HepG2 (cell line): Measurements from ENCODE around the gene SLCO2B1. TPM values are rescaled to one million over a fixed set of nuclear protein-coding genes. Genes with fewer than 3 reads are reported as not detected.
A peak's percentile ranks its signal among the peaks of the same experiment; 100 is the strongest.

ENCODE experiments used
- ATAC-seq: fragments of 200-7000 bp; cut with Tn5 transposase; 3 replicates; pipeline ENCODE4 v1.9.1; 2020; ENCODE audit warnings: mild to moderate bottlenecking, moderate library complexity
- BruUV-seq: library from RNA; stranded (reverse); fragments of 400-500 nt; replicated peaks from 2 replicates; lab custom pipeline; 2021; lab: Mats Ljungman, UMichigan
- CTCF ChIA-PET: fragments of 300-600 bp; formaldehyde crosslinking; extraction: SDS; loops from one replicate; lab custom pipeline; 2021; ENCODE audit warnings: low total read pairs, inconsistent platforms, low intra/inter-chr PET ratio; lab: Yijun Ruan, JAX
- POLR2A ChIA-PET: fragments of 350-600 bp; sonication (Branson Sonifier 250); formaldehyde crosslinking; loops from one replicate; lab custom pipeline; 2020; ENCODE audit warnings: antibody characterized with exemption, inconsistent platforms; lab: Yijun Ruan, JAX
- DNase-seq: peaks from one replicate; pipeline ENCODE4 v3.0.0-alpha.2; 2015; ENCODE audit warnings: low spot score
- FAIRE-seq: peaks from 3 replicates; lab custom pipeline; 2011; peaks lifted over from hg19 to GRCh38; lab: Jason Lieb, UNC
- H2AFZ ChIP-seq: one replicate; pipeline ENCODE4 v1.6.1; 2011; ENCODE audit warnings: low read length, inconsistent platforms
- H3K27ac ChIP-seq: fragments of 300-600 bp; 3 replicates; pipeline ENCODE4 v1.8.0; 2011; ENCODE audit warnings: mixed run types, mild to moderate bottlenecking, mixed read lengths, low read length, inconsistent platforms; ENCODE audit not compliant: insufficient read depth; ENCODE audit errors: extremely low read length
- H3K27me3 ChIP-seq, 2 experiments: fragments of 200-600 bp in 1 of 2; 2 replicates in 1 of 2; 3 replicates in 1 of 2; pipeline versions ENCODE4 v1.6.0 to v1.8.0; 2011; ENCODE audit warnings: low read length in 2 of 2, mild to moderate bottlenecking in 2 of 2, moderate library complexity in 2 of 2, inconsistent platforms in 1 of 2; ENCODE audit not compliant: insufficient read depth in 2 of 2, control insufficient read depth in 1 of 2
- H3K36me3 ChIP-seq, 2 experiments: fragments of 200-600 bp in 1 of 2; replicated peaks in 1 of 2; 2 replicates in 1 of 2; 3 replicates in 1 of 2; pipeline versions ENCODE4 v1.5.1 to v1.8.0; 2011; ENCODE audit warnings: low read length in 2 of 2, inconsistent platforms in 1 of 2; ENCODE audit not compliant: insufficient read depth in 2 of 2, control insufficient read depth in 1 of 2
- H3K4me1 ChIP-seq: 2 replicates; pipeline ENCODE4 v1.5.1; 2012; ENCODE audit warnings: low read length, inconsistent platforms; ENCODE audit not compliant: insufficient read depth
- H3K4me2 ChIP-seq: 2 replicates; pipeline ENCODE4 v1.6.0; 2011; ENCODE audit warnings: low read depth, low read length, inconsistent platforms
- H3K4me3 ChIP-seq, 3 experiments: fragments of 200-600 bp in 1 of 3; sonication (generic), shearing (Covaris generic) in 1 of 3; replicated peaks in 1 of 3; 2 replicates each; pipeline ENCODE4 v1.5.1; 2011 to 2016; ENCODE audit warnings: low read length in 3 of 3, inconsistent platforms in 2 of 3, low read depth in 2 of 3, mild to moderate bottlenecking in 2 of 3, control low read depth in 1 of 3, mixed read lengths in 1 of 3; ENCODE audit not compliant: insufficient read depth in 1 of 3
- H3K79me2 ChIP-seq: one replicate; pipeline ENCODE4 v1.6.1; 2011; ENCODE audit warnings: low read length, inconsistent platforms; ENCODE audit not compliant: insufficient read depth
- H3K9ac ChIP-seq: 2 replicates; pipeline ENCODE4 v1.6.0; 2011; ENCODE audit warnings: mild to moderate bottlenecking, low read depth, low read length, inconsistent platforms; ENCODE audit not compliant: insufficient read depth
- H3K9me3 ChIP-seq: 2 replicates; pipeline ENCODE4 v1.5.1; 2012; ENCODE audit warnings: mild to moderate bottlenecking, low read length
- H4K20me1 ChIP-seq: 2 replicates; pipeline ENCODE4 v1.6.0; 2011; ENCODE audit warnings: inconsistent platforms, mild to moderate bottlenecking, low read length, moderate library complexity; ENCODE audit not compliant: insufficient read depth
- CREB1 ChIP-seq, 2 experiments: fragments of 450-650 bp in 1 of 2; IDR thresholded peaks; 2 replicates each; pipeline ENCODE4 v1.6.1; 2016 to 2017; ENCODE audit warnings: control low read depth in 1 of 2, mild to moderate bottlenecking in 1 of 2, missing compliant biosample characterization in 1 of 2, missing genetic modification characterization in 1 of 2
- HES4 ChIP-seq: sonication (generic); formaldehyde crosslinking; IDR thresholded peaks from 2 replicates; pipeline ENCODE4 v1.9.0; 2021; ENCODE audit warnings: mild to moderate bottlenecking, missing genetic modification reagents, borderline replicate concordance
- HIVEP1 ChIP-seq: sonication (generic); formaldehyde crosslinking; IDR thresholded peaks from 2 replicates; pipeline ENCODE4 v1.4.0; 2020; ENCODE audit warnings: mild to moderate bottlenecking, missing genetic modification reagents
- HNRNPL ChIP-seq: fragments of 200-400 bp; formaldehyde crosslinking; IDR thresholded peaks from 2 replicates; pipeline ENCODE4 v1.6.1; 2017; ENCODE audit warnings: mild to moderate bottlenecking, low read depth, low read length
- KDM6A ChIP-seq: IDR thresholded peaks from 2 replicates; pipeline ENCODE4 v1.6.1; 2016; ENCODE audit warnings: low read depth
- NCOA1 ChIP-seq: sonication (generic); formaldehyde crosslinking; IDR thresholded peaks from 2 replicates; pipeline ENCODE4 v1.9.0; 2021; ENCODE audit warnings: missing genetic modification reagents
- POLR2AphosphoS2 ChIP-seq: IDR thresholded peaks from 2 replicates; pipeline ENCODE4 v1.6.1; 2011; ENCODE audit warnings: low read depth, low read length, improper control_type of control experiment
- SSRP1 ChIP-seq: IDR thresholded peaks from 2 replicates; pipeline ENCODE4 v1.6.1; 2016; ENCODE audit warnings: control low read depth
- TSC22D2 ChIP-seq: sonication (generic); formaldehyde crosslinking; IDR thresholded peaks from 2 replicates; pipeline ENCODE4 v1.5.1; 2020; ENCODE audit warnings: missing genetic modification reagents, mild to moderate bottlenecking, borderline replicate concordance
- WGBS: methylation state at CpG from one replicate; pipeline ENCODE4 v1.1.6; 2017; ENCODE audit warnings: low lambda C conversion rate; 5-methylcytosine and 5-hydroxymethylcytosine counted together
- in situ Hi-C: cut with HindIII; loops from 2 replicates; pipeline ENCODE4 v1.10.0; 2017; ENCODE audit warnings: low pct_unique_long_range_greater_than_20kb; ENCODE audit not compliant: extremely low pct_ligation_motif_present
- intact Hi-C: fragments of 100-400 bp; cut with micrococcal nuclease; formaldehyde crosslinking; loops from one replicate; pipeline ENCODE4 v1.10.0; 2022; ENCODE audit not compliant: unreplicated experiment
- polyA plus RNA-seq, 8 experiments: library from polyadenylated mRNA; depleted of rRNA in 3 of 8; stranded (reverse) in 7 of 8; unstranded in 1 of 8; fragments of >200 nt; fragmentation: Illumina TruSeq in 4 of 8; extraction: Trizol in 4 of 8; gene quantifications; 2 replicates each; pipeline versions ENCODE4 v1.2.1 to v1.2.3, GENCODE V29; 2011 to 2016; ENCODE audit warnings: low read depth in 4 of 8, missing spikeins in 1 of 8, mixed read lengths in 1 of 8; ENCODE audit not compliant: insufficient read depth in 1 of 8
- total RNA-seq, 5 experiments: library from RNA; depleted of rRNA; stranded (reverse); fragments of >200 nt; fragmentation: Illumina TruSeq; extraction: Trizol; gene quantifications; 2 replicates each; pipeline ENCODE4 v1.2.3, GENCODE V29; 2016; ENCODE audit warnings: low read depth in 1 of 5
- TF ChIP-seq, protein P1 (sequence below): sonication (generic); formaldehyde crosslinking; IDR thresholded peaks from 2 replicates; pipeline ENCODE4 v1.4.0; 2020; ENCODE audit warnings: missing genetic modification reagents

Gene SLCO2B1
- total and polyA plus RNA-seq, 2 of the 13 experiments (the other 11 are each of a cell fraction or from before 2014, with no cell fraction given): 15.3 to 19.8 TPM

DNA sequence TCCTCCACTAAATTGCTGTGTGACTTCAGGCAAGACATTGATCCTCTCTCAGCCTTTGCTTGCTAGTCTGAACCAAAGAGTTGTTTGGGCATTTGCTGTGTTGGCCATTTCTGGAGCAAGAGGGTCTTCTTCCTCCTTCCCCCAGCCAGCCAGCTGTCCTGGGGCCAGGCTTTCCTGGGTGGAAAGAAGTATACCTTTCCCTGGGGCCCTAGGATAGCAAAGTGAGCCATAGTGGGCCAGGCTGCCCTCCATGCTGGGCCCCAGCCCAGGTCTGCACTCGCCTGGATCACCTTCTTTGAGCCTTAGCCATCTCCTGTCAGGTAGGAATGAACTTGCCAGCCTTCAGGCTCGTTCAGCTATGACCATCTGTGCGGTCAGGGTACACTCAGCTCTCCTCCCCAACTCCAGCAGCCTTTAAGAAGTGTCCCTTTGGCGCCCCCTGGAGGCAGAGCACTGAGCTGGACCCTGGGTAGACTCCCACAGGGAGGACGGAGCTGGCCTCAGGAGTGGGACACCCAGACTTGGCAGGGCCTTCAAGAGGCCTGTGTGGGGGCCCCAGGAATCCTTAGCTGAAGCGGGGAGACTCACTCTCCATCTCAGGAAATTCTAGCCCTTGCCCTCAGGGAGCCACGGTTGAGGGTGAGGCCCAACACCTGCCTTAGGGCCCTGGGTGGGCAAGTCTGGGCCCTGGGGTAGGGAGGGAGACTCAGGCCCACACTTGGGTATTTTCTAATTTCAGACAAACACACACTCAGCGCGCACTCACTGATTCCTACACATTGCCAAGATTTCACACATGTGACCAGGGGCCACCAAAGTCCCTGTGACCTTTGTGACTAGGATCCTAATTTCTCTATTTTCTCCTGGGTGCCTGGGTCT is 54.0 kb downstream of the SLCO2B1 start (continued):
- TF ChIP-seq, protein P1, sequence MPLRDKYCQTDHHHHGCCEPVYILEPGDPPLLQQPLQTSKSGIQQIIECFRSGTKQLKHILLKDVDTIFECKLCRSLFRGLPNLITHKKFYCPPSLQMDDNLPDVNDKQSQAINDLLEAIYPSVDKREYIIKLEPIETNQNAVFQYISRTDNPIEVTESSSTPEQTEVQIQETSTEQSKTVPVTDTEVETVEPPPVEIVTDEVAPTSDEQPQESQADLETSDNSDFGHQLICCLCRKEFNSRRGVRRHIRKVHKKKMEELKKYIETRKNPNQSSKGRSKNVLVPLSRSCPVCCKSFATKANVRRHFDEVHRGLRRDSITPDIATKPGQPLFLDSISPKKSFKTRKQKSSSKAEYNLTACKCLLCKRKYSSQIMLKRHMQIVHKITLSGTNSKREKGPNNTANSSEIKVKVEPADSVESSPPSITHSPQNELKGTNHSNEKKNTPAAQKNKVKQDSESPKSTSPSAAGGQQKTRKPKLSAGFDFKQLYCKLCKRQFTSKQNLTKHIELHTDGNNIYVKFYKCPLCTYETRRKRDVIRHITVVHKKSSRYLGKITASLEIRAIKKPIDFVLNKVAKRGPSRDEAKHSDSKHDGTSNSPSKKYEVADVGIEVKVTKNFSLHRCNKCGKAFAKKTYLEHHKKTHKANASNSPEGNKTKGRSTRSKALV (CRISPR knock-in tag): 0 out of 2 replicates have a peak, but pooled peaks have one; percentile 23
- 0 out of 2 replicates have a peak, but pooled peaks have one; percentile 27 for TF ChIP-seq HNRNPL
- TF ChIP-seq, all 625 proteins: peak for 104

GRCh38 chr11:75205564-75206020 is 54.7 kb downstream of the SLCO2B1 start:
- intact Hi-C loops: loop anchor here (1.0 to 2.0 kb wide), 4 partner anchors 37 to 65 kb away; no protein-coding TSS in a partner anchor
- 97% methylated on average over 5 of the region's 5 CpGs for WGBS
- CTCF ChIA-PET: interaction anchor here (1.2 to 5.9 kb wide), 6 partner anchors 35 to 183 kb away, joined by 3 to 173 read pairs (median 6); no protein-coding TSS in a partner anchor
- no peak overlapping the region for H3K4me3 ChIP-seq
- no peak overlapping the region for H3K4me2 ChIP-seq
- no peaks in the 10 kb centered on the region for H3K9me3 ChIP-seq
- H3K36me3 ChIP-seq: no peaks in the 10 kb centered on the region; a peak in 1 of 5 replicates
- BruUV-seq: no TSS peak
- H3K27ac ChIP-seq: no peak overlapping the region
- no peaks in the 10 kb centered on the region for H4K20me1 ChIP-seq
- FAIRE-seq: no peak
- no peak for TF ChIP-seq KDM6A
- TF ChIP-seq TSC22D2 (CRISPR knock-in tag): no peak
- no peak for TF ChIP-seq POLR2AphosphoS2
- TF ChIP-seq HIVEP1 (CRISPR knock-in tag): no peak
- no peak for TF ChIP-seq CREB1 (IDR thresholded peaks at IDR 0.05)
- no peak for TF ChIP-seq CREB1 (CRISPR knock-in tag; IDR thresholded peaks at IDR 0.05)
- no peak for TF ChIP-seq SSRP1 (CRISPR knock-in tag)
- TF ChIP-seq NCOA1: no peak
- TF ChIP-seq HES4: no peak
- TF ChIP-seq, all 625 proteins: peak for 0
- H3K79me2 ChIP-seq: no peaks in the 10 kb centered on the region
- no peak overlapping the region for H3K9ac ChIP-seq
- H2AFZ ChIP-seq: no peak overlapping the region
- peaks cover 32% of the 10 kb centered on the region for H3K4me1 ChIP-seq
- in situ Hi-C loops: no loop called here
- DNase-seq (no peak), ATAC-seq (no peak)
- POLR2A ChIA-PET: interaction anchor here (1.0 to 7.6 kb wide), 12 partner anchors 9 to 71 kb away, joined by 3 to 163 read pairs (median 11); partner anchors contain the start of genes SLCO2B1 and TPBGL
- H3K27me3 ChIP-seq: no peaks in the 10 kb centered on the region
